CD4-positive, alpha-beta T cell treated with Interleukin-15 for 4 hours (primary cell): ENCODE results near the gene KLHL1.

Experiments used
- DNase-seq: peaks from one replicate; pipeline ENCODE4 v3.0.0-alpha.2; 2020; ENCODE audit warnings: low spot score

Gene KLHL1

DNA sequence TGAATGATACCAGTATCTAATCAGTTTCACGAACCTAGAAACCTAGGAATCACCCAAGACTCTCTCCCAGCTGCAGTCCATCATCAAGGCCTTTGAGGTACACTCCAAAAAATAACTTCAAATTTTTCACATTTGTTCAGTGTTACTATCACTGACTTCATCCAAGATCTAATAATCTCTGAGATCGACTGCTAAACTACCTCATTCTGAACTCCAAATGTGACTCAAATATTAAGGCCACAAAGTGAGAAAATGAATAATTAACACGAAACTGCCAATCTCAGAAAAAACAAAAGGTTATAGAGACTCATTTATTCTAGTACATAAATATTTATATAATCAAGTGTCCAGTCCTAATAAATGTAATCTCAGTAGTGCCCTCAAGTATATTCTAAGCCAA is 430.9 kb downstream of the KLHL1 start:
- no peak for DNase-seq

DNA sequence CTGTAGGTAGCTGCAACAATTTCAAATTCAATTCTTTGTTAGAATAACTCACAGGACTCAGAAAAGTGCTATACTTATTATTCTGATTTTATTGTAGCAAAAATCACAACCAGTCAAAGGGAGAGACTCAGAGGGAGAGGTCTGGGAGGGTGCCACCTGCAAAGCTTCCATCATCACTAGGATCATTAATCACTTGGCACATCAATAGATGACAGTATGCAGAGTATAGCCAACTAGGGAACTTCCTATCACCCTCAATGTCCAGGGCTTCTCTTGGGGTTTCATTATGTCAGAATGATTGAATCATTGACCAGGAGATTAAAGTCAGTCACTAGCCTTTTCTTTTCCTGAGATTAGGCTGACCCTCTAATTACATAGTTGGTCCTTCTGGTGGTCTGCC is 432.0 kb downstream of the KLHL1 start:
- DNase-seq = no peak

DNA sequence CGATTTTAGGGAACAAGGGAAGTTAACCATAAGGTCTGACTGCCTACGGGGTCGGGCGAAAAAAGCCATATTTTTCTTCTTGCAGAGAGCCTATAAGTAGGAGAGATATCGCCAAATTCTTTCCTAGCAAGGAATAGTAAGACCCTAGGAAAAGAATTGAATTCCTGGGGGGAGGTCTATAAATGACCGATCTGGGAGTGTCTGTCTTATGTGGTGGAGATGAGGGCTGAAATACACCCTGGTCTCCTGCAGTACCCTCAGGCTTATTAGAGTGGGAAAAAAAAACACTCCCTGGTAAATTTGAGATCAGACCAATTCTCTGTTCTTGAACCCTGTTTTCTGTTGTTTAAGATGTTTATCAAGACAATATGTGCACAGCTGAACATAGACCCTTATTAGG is 448.1 kb downstream of the KLHL1 start:
- no peak for DNase-seq

DNA sequence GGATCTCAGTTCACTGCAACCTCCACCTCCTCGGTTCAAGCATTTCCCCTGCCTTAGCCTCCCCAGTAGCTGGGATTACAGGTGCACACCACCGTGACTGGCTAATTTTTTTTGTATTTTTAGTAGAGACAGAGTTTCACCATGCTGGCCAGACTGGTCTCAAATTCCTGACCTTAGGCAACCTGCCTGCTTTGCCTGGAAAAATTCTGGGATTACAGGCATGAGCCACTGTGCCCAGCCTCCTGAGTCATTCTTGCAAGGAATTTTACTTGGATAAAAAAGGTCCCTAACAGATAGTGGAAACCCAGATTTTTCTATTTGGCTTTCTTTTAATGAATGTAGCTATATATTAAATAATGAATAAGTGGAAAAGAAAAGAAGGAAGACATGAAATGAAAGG is 450.6 kb downstream of the KLHL1 start:
- no peak for DNase-seq

- DNase-seq = no peak
Measured at GRCh38 chr13:69654392-69654791, 453.9 kb downstream of the KLHL1 start.
